GM23338 (cell line): ENCODE data around the gene FGFBP1. TPM values are rescaled to one million over a fixed set of nuclear protein-coding genes. Genes with fewer than 3 reads are reported as not detected.

Experiments
- ATAC-seq: fragments of 200-7000 bp; cut with Tn5 transposase; 3 replicates; pipeline ENCODE4 v1.9.1; 2020
- DNase-seq: peaks from one replicate; pipeline ENCODE4 v3.0.0-alpha.2; 2015; ENCODE audit warnings: low spot score
- H2AFZ ChIP-seq: fragments of 200-600 bp; sonication (generic); 2 replicates; pipeline ENCODE4 v1.8.0; 2016; ENCODE audit warnings: antibody characterized with exemption, mild to moderate bottlenecking, moderate library complexity
- H3F3A ChIP-seq: fragments of 200-600 bp; sonication (generic); replicated peaks from 2 replicates; pipeline ENCODE4 v1.8.0; 2017; ENCODE audit warnings: antibody characterized with exemption, mixed run types, low read depth
- H3K27ac ChIP-seq: fragments of 200-600 bp; sonication (generic); 2 replicates; pipeline ENCODE4 v1.6.1; 2016; ENCODE audit warnings: low read depth
- H3K27me3 ChIP-seq: fragments of 200-600 bp; sonication (generic); 2 replicates; pipeline ENCODE4 v1.8.0; 2016; ENCODE audit warnings: mild to moderate bottlenecking, mixed run types, moderate library complexity; ENCODE audit not compliant: insufficient read depth
- H3K36me3 ChIP-seq: fragments of 200-600 bp; sonication (generic); 2 replicates; pipeline ENCODE4 v1.8.0; 2016; ENCODE audit warnings: mild to moderate bottlenecking; ENCODE audit not compliant: insufficient read depth
- H3K4me1 ChIP-seq: fragments of 200-600 bp; sonication (generic); 2 replicates; pipeline ENCODE4 v1.8.0; 2016; ENCODE audit warnings: mild to moderate bottlenecking, moderate library complexity; ENCODE audit not compliant: insufficient read depth
- H3K4me2 ChIP-seq: fragments of 200-600 bp; sonication (generic); 2 replicates; pipeline ENCODE4 v1.7.1; 2017; ENCODE audit warnings: mixed run types
- H3K4me3 ChIP-seq: fragments of 200-600 bp; sonication (generic); 2 replicates; pipeline ENCODE4 v1.6.1; 2016; ENCODE audit warnings: mixed run types
- H3K79me2 ChIP-seq: fragments of 200-600 bp; sonication (generic); replicated peaks from 2 replicates; pipeline ENCODE4 v1.8.0; 2017; ENCODE audit warnings: mild to moderate bottlenecking; ENCODE audit not compliant: insufficient read depth
- H3K9me2 ChIP-seq: fragments of 200-600 bp; sonication (generic); 2 replicates; pipeline ENCODE4 v1.8.0; 2017; ENCODE audit not compliant: insufficient read depth
- H4K20me1 ChIP-seq: fragments of 200-600 bp; sonication (generic); replicated peaks from 2 replicates; pipeline ENCODE4 v1.8.0; 2017; ENCODE audit warnings: mild to moderate bottlenecking; ENCODE audit not compliant: insufficient read depth
- H3K27ac Mint-ChIP-seq: 2 replicates; pipeline ENCODE4 v1.8.0; 2020; ENCODE audit warnings: inconsistent platforms, mild to moderate bottlenecking, moderate library complexity, mixed read lengths
- H3K27me3 Mint-ChIP-seq: 3 replicates; pipeline ENCODE4 v1.8.0; 2022; ENCODE audit warnings: low read depth, mild to moderate bottlenecking, moderate library complexity, mixed read lengths, inconsistent platforms; ENCODE audit not compliant: insufficient read depth, poor library complexity
- H3K36me3 Mint-ChIP-seq: 3 replicates; pipeline ENCODE4 v1.8.0; 2021; ENCODE audit warnings: low read depth, mild to moderate bottlenecking, inconsistent platforms, moderate library complexity, mixed read lengths
- H3K4me1 Mint-ChIP-seq: 3 replicates; pipeline ENCODE4 v1.8.0; 2020; ENCODE audit warnings: mild to moderate bottlenecking, inconsistent platforms, mixed read lengths
- H3K4me3 Mint-ChIP-seq: 3 replicates; pipeline ENCODE4 v1.8.0; 2021; ENCODE audit warnings: moderate library complexity, mild to moderate bottlenecking, inconsistent platforms, mixed read lengths
- H3K9me3 Mint-ChIP-seq: 3 replicates; pipeline ENCODE4 v1.8.0; 2020; ENCODE audit warnings: moderate library complexity, mild to moderate bottlenecking, inconsistent platforms, mixed read lengths
- JUNB ChIP-seq: IDR thresholded peaks from one replicate; pipeline ENCODE4 v1.6.1; 2016; ENCODE audit warnings: antibody characterized with exemption; ENCODE audit not compliant: unreplicated experiment
- NANOG ChIP-seq: IDR thresholded peaks from 2 replicates; pipeline ENCODE4 v1.6.1; 2016; ENCODE audit warnings: antibody characterized with exemption, borderline replicate concordance
- POLR2AphosphoS5 ChIP-seq: IDR thresholded peaks from 2 replicates; pipeline ENCODE4 v1.6.1; 2016; ENCODE audit warnings: antibody characterized with exemption, low read depth
- ZNF331 ChIP-seq: fragments of 250-450 bp; sonication (Bioruptor Pico); IDR thresholded peaks from 2 replicates; pipeline ENCODE4 v1.5.0; 2020; ENCODE audit warnings: low read depth, mild to moderate bottlenecking, moderate library complexity
- polyA plus RNA-seq: library from polyadenylated mRNA; unstranded; fragments of >200 nt; fragmentation: Nextera tagmentation; extraction: Ambion mirVana; gene quantifications from 2 replicates; pipeline ENCODE4 v1.2.1, GENCODE V29; 2016
- total RNA-seq: library from RNA; depleted of rRNA; stranded (reverse); fragments of >200 nt; shearing (Covaris generic); gene quantifications from 2 replicates; pipeline ENCODE4 v1.2.3, GENCODE V29; 2014
- TF ChIP-seq, protein P1 (sequence below): fragments of 250-450 bp; sonication (Bioruptor Pico); IDR thresholded peaks from 2 replicates; pipeline ENCODE4 v1.5.0; 2020; ENCODE audit warnings: mild to moderate bottlenecking, moderate library complexity
- TF ChIP-seq, protein P2 (sequence below), 2 experiments: fragments of 200-600 bp in 1 of 2; sonication (generic) in 1 of 2; conservative IDR thresholded peaks; 2 replicates each; pipeline versions ENCODE4 v1.5.1 to v1.6.1; 2016 to 2017; ENCODE audit warnings: antibody characterized with exemption in 2 of 2, low read depth in 2 of 2, mild to moderate bottlenecking in 2 of 2, moderate library complexity in 1 of 2

The FGFBP1 gene
- total and polyA plus RNA-seq, 2 experiments from 2014 or later = 0.15 TPM; not detected in 1

DNA sequence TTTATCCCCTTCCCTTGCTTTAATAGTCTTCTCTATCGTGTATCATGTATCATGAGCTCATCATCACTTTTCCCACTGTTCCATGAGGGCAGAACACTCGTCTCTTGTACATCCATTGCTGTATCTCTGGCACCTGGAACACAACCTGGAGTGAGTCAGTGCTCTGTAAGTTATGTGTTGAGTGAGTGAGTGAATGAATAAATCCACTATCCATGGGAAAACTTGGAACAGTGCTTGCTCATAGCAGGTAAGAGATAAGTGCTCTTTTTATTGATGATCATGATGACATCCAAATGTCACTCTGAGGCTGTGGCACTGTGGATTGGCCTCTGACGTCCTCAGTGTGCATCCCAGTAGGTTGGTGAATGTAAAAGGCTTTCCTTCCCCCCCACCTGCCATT lies 4.3 kb downstream of the FGFBP1 start:
- Mint-ChIP-seq H3K36me3 (no peaks in the 10 kb centered on the region), H3K9me3 (no peaks in the 10 kb centered on the region), H3K27me3 (peaks cover 3% of the 10 kb centered on the region), H3K4me3 (no peak overlapping the region), H3K4me1 (peaks cover 10% of the 10 kb centered on the region), H3K27ac (no peak overlapping the region)
- Histone ChIP-seq H3K36me3 (no peaks in the 10 kb centered on the region), H3K27me3 (no peaks in the 10 kb centered on the region), H3K4me3 (no peak overlapping the region), H3K4me2 (no peak overlapping the region), H4K20me1 (no peaks in the 10 kb centered on the region), H3K79me2 (no peaks in the 10 kb centered on the region), H2AFZ (no peak overlapping the region), H3K27ac (no peak overlapping the region), H3K9me2 (peaks cover 7% of the 10 kb centered on the region; the same call in 1 of the 2 replicates), H3F3A (no peaks in the 10 kb centered on the region), H3K4me1 (no peaks in the 10 kb centered on the region)
- DNase-seq = no peak
- TF ChIP-seq JUNB (no peak), POLR2AphosphoS5 (no peak), ZNF331 (no peak), NANOG (no peak)
- TF ChIP-seq, protein P1, sequence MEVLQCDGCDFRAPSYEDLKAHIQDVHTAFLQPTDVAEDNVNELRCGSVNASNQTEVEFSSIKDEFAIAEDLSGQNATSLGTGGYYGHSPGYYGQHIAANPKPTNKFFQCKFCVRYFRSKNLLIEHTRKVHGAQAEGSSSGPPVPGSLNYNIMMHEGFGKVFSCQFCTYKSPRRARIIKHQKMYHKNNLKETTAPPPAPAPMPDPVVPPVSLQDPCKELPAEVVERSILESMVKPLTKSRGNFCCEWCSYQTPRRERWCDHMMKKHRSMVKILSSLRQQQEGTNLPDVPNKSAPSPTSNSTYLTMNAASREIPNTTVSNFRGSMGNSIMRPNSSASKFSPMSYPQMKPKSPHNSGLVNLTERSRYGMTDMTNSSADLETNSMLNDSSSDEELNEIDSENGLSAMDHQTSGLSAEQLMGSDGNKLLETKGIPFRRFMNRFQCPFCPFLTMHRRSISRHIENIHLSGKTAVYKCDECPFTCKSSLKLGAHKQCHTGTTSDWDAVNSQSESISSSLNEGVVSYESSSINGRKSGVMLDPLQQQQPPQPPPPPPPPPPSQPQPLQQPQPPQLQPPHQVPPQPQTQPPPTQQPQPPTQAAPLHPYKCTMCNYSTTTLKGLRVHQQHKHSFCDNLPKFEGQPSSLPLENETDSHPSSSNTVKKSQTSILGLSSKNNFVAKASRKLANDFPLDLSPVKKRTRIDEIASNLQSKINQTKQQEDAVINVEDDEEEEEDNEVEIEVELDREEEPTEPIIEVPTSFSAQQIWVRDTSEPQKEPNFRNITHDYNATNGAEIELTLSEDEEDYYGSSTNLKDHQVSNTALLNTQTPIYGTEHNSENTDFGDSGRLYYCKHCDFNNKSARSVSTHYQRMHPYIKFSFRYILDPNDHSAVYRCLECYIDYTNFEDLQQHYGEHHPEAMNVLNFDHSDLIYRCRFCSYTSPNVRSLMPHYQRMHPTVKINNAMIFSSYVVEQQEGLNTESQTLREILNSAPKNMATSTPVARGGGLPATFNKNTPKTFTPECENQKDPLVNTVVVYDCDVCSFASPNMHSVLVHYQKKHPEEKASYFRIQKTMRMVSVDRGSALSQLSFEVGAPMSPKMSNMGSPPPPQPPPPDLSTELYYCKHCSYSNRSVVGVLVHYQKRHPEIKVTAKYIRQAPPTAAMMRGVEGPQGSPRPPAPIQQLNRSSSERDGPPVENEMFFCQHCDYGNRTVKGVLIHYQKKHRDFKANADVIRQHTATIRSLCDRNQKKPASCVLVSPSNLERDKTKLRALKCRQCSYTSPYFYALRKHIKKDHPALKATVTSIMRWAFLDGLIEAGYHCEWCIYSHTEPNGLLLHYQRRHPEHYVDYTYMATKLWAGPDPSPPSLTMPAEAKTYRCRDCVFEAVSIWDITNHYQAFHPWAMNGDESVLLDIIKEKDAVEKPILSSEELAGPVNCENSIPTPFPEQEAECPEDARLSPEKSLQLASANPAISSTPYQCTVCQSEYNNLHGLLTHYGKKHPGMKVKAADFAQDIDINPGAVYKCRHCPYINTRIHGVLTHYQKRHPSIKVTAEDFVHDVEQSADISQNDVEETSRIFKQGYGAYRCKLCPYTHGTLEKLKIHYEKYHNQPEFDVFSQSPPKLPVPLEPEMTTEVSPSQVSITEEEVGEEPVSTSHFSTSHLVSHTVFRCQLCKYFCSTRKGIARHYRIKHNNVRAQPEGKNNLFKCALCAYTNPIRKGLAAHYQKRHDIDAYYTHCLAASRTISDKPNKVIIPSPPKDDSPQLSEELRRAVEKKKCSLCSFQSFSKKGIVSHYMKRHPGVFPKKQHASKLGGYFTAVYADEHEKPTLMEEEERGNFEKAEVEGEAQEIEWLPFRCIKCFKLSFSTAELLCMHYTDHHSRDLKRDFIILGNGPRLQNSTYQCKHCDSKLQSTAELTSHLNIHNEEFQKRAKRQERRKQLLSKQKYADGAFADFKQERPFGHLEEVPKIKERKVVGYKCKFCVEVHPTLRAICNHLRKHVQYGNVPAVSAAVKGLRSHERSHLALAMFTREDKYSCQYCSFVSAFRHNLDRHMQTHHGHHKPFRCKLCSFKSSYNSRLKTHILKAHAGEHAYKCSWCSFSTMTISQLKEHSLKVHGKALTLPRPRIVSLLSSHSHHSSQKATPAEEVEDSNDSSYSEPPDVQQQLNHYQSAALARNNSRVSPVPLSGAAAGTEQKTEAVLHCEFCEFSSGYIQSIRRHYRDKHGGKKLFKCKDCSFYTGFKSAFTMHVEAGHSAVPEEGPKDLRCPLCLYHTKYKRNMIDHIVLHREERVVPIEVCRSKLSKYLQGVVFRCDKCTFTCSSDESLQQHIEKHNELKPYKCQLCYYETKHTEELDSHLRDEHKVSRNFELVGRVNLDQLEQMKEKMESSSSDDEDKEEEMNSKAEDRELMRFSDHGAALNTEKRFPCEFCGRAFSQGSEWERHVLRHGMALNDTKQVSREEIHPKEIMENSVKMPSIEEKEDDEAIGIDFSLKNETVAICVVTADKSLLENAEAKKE = no peak
- TF ChIP-seq, protein P2, sequence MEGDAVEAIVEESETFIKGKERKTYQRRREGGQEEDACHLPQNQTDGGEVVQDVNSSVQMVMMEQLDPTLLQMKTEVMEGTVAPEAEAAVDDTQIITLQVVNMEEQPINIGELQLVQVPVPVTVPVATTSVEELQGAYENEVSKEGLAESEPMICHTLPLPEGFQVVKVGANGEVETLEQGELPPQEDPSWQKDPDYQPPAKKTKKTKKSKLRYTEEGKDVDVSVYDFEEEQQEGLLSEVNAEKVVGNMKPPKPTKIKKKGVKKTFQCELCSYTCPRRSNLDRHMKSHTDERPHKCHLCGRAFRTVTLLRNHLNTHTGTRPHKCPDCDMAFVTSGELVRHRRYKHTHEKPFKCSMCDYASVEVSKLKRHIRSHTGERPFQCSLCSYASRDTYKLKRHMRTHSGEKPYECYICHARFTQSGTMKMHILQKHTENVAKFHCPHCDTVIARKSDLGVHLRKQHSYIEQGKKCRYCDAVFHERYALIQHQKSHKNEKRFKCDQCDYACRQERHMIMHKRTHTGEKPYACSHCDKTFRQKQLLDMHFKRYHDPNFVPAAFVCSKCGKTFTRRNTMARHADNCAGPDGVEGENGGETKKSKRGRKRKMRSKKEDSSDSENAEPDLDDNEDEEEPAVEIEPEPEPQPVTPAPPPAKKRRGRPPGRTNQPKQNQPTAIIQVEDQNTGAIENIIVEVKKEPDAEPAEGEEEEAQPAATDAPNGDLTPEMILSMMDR (conservative IDR thresholded peaks at IDR 0.05; ENCODE audit: low read depth in 2 of 2) = no peak
- no peak for ATAC-seq
